Uterus (tissue), 2 donors: ENCODE data around the gene GLB1L2.

ENCODE experiments used
- POLR2A ChIP-seq, 2 donors: fragments of 450-650 bp; IDR thresholded peaks; one replicate each; pipeline ENCODE4 v1.6.1; 2016; ENCODE audit warnings: antibody characterized with exemption in 2 of 2, mild to moderate bottlenecking in 1 of 2, moderate library complexity in 1 of 2
- TF ChIP-seq, protein P1 (sequence below), 4 experiments: fragments of 200-600 bp in 2 of 4; fragments of 450-650 bp in 2 of 4; sonication (generic) in 2 of 4; IDR thresholded peaks; one replicate each; pipeline ENCODE4 v1.5.1; 2016 to 2019; ENCODE audit warnings: antibody characterized with exemption in 4 of 4, mild to moderate bottlenecking in 2 of 4, moderate library complexity in 1 of 4

DNA sequence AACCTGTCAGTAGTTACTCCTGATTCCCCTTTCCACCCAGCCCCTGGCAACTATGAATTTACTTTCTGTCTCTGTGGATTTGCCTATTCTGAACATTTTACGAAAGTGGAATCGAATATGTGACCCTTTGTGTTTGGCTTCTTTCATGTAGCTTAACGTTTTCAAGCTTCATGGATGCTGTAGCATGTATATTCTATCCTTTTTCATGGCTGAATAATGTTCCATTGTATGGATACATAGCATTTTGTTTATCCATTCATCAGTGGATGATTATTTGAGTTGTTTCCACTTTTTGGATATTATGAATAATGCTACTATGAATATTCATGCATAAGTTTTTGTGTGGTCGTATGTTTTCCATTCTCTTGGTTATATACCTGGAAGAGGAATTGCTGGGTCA is 9.2 kb upstream of the GLB1L2 start:
- no peak for TF ChIP-seq POLR2A (IDR thresholded peaks at IDR 0.05)
- TF ChIP-seq, protein P1, sequence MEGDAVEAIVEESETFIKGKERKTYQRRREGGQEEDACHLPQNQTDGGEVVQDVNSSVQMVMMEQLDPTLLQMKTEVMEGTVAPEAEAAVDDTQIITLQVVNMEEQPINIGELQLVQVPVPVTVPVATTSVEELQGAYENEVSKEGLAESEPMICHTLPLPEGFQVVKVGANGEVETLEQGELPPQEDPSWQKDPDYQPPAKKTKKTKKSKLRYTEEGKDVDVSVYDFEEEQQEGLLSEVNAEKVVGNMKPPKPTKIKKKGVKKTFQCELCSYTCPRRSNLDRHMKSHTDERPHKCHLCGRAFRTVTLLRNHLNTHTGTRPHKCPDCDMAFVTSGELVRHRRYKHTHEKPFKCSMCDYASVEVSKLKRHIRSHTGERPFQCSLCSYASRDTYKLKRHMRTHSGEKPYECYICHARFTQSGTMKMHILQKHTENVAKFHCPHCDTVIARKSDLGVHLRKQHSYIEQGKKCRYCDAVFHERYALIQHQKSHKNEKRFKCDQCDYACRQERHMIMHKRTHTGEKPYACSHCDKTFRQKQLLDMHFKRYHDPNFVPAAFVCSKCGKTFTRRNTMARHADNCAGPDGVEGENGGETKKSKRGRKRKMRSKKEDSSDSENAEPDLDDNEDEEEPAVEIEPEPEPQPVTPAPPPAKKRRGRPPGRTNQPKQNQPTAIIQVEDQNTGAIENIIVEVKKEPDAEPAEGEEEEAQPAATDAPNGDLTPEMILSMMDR (IDR thresholded peaks at IDR 0.05), result no peak
